Activated CD4-positive, CD25-positive, alpha-beta regulatory T cell treated with anti-CD3 and anti-CD28 coated beads, Interleukin-2, amount 50 U/mL, for 16 hours (primary cell): ENCODE measurements around the gene SCFD1.
"Not testable (repeated sequence)": the region's sequence is repeated elsewhere in the genome, so short reads cannot be mapped to it uniquely, and the experiment has no call there.

Experiments
- DNase-seq: peaks from one replicate; pipeline ENCODE4 v3.0.0-alpha.2; 2020; ENCODE audit warnings: low read depth, low spot score

The SCFD1 gene

DNA sequence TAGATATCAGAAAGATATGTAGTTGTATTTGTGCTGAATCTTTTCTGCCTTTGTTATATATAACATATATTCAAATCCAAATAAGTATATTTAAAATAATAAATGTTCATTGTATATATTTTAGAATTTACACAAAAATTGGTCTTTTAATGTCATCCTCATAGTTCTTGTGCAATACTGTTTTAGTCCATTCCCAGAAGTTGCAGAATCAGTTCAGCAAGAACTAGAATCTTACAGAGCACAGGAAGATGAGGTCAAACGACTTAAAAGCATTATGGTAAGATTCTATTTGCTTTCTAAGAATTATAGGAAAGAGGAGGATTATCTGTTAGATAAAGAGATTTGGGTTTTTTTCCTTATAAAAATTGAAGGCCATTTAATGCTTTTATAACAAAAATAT, 51.0 kb downstream of the SCFD1 start:
- no peak for DNase-seq

DNA sequence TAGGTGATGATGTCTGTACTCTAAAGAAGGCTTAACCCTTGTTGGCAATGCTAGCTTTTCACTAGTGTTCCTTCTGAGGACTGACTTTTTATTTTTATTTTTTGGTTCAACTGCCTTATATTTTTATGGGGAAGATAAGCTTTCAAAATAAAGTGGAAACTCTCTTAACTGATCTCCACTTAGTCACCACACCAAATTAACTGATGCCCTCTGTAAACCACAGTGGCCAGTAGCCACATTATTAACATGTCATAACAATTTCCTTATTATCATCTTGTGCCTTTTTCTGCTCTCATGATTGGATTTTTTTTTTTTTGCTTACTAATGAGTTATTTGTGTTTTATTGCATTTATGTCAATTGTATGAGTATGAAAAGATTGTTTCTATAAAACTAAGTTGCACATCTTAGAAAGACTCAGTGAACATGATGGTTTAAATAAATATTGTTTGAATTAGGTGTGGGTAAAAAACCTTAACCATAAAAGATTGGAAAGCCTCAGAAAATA, 56.9 kb downstream of the SCFD1 start:
- no peak for DNase-seq

DNA sequence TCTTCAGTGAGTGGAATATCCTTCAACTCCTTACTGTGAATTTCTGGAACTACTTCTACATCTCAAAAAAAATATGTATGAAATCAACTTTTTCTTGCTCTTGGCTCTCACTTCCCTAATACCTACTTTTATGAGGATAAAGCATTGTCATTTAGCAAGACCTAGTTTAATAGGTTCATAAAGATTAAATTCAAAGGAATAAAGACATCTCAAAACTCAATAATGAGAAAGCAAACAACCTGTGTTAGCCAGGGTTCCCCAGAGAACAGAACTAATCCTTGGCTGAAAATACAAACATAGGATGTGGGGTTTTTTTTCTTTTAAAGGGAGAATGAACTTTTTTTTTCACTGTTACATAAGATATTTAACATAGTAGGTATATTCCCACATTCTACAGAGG, 57.9 kb downstream of the SCFD1 start:
- no peak for DNase-seq

DNA sequence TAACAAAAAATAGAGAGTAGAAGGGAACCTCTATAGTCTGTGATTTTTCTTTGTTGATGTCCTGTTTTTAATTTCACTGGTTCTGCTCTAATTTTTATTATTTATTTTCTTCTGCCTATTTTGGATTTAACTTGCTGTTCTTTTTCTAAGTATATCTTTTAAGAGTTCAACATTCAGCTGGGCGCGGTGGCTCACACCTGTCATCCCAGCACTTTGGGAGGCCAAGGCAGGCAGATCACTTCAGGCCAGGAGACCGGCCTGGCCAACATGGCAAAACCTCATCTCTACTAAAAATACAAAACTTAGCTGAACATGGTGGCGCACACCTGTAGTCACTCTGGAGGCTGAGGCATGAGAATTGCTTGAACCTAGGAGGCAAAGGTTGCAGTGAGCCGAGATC, 58.7 kb downstream of the SCFD1 start:
- not testable (repeated sequence) for DNase-seq

DNA sequence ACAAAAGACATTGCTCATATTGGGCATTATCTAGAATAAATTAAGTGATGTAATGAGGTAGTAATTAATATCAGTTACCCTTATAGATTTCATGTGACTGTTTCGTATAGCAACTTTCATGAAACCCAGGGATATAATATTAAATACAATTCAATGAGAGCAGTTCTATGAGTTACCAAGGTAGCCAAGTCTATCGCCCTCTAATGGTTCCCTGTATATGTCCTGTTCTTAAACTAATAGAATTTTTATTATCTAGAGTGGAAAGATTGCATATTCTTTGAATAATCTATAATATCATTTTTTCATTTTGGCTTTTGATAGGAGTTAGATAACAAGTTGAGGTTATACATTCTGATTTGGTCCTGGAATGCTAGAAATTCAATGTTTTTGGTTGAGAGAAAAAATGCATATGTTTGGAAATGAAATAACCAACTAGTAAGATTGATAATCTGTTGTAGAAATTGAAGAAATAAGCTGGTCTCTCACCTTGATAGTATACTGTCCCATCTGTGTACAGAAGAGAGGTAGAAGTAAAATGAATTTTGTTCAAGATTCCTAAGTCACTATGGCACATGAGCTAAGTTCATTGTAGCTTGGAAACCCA, 59.7 kb downstream of the SCFD1 start:
- no peak for DNase-seq

DNA sequence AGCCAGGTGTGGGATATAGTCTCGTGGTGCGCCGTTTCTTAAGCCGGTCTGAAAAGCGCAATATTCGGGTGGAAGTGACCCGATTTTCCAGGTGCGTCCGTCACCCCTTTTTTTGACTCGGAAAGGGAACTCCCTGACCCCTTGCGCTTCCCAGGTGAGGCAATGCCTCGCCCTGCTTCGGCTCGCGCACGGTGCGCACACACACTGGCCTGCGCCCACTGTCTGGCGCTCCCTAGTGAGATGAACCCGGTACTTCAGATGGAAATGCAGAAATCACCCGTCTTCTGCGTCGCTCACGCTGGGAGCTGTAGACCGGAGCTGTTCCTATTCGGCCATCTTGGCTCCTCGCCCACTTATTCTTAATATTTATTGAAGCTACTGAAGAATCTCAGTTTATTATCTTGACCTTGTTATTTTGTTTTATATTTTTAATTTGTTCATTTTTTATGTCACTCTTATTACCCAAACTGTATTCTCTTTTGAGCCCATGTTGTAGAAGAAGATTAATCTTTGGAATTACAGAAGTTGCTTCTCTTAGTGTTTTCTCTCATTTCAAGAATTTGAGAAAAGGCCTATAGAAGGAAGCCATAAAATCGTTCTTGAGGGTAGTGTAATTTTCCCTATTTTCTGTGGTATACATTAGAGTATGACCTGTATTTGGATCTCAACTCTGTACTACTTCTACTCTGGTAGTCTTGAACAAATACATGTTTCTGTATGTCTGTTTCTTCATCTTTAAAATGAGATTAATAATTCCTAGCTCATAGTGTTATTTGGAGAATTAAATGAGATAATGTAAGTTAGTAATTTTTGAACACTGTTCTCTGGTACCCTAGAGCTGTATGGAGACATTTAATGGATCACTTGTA, 68.6 kb downstream of the SCFD1 start:
- DNase-seq, result not testable (repeated sequence)

DNA sequence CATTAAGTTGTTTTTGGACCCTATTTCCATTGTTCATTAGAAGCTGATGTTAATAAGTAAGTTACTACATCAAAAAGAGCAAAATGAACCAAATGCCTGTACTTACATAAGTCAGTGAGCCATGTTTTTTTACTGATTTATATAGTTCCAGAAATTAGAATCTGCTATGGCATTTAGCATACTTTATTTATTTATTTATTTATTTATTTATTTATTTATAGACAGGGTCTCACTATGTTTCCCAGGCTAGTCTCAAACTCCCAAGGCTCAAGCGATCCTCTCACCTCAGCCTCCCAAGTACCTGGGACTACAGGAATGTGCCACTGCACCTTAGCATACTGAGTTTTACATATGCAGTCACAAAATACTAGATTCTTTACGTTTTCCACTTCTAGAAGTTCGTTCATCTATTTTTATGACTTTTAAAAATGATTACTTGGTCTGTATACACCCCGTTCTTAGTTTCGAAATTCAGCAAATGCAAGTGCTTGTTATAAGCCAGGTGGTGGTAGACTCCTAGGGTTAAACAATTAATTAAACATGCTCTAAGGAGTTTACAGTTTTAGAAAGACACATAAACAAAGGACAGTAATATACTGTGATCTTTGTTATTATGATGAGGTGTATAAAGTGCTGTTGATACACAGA, 69.8 kb downstream of the SCFD1 start:
- DNase-seq, result no peak

DNA sequence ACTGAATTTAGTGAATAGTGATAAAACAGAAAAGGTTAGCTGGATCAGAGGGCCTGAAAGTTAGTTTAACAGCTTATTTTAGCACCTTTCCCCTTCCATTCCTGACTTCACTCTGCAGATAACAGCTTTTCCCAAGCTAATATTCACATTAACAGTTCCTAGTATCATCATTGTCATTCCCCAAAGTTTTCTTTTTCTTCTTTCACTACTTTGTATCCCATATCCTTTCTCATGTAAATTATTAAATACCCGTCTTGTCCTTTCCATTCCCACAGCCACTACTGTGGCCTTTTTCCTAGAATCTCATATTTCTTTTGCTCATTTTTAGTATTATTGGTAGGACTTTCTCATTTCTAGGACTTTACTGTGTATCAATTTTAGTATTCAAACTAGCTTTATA, 70.5 kb downstream of the SCFD1 start:
- no peak for DNase-seq

DNA sequence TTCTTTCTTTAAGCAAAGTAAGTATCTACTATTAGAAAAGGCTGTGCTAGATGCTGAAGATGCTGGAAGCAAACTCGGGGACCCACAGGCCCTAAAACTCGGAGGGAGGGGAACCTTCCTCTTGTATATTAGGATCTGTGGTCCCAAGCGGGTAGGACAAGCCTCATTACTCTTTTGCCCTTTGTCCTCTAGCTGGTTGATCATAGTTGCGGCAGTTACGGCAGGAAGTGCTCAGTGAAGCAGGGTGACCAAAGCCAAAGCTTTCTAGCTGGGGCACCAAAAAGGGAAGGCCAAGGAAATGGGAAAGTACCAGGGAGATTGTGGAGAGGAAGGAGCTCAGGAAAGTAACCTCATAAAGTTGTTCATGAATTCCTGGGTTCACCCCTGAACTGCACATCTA, 76.3 kb downstream of the SCFD1 start:
- DNase-seq, result no peak

DNA sequence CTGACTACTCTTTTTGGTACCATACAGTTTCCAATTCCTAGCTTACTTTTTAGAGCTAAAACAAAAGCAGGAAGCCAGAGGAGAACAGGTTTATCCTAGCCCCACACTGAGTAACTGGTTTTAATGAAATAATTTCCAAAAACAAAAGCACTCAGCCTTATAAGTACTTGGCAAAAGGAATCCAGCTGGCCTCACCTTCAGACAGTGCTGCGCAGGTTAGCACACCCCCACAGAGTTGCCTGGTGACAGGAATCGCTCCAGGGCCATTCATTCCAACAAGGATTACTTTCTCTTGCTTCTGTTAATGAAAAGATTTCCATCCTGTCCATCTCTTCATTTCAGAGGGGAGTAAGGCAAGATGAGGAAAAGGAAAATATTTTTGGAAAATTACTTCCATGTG, 84.6 kb downstream of the SCFD1 start:
- DNase-seq, result no peak

DNA sequence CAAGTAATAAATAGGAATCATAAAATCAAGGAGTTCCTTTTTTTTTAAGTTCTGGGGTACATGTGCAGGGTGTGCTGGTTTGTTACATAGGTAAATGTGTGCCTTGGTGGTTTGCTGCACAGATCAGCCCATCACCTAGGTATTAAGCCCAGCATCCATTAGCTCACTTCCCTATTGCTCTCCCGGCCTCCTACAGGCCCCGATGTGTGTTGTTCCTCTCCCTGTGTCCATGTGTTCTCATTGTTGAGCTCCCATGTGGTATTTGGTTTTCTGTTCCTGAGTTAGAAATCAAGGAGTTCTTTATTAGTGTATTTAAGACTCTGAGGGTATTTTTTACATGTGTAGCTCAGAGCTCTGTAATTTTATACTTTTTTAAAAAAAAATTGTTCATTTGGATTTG, 86.0 kb downstream of the SCFD1 start:
- no peak for DNase-seq

DNA sequence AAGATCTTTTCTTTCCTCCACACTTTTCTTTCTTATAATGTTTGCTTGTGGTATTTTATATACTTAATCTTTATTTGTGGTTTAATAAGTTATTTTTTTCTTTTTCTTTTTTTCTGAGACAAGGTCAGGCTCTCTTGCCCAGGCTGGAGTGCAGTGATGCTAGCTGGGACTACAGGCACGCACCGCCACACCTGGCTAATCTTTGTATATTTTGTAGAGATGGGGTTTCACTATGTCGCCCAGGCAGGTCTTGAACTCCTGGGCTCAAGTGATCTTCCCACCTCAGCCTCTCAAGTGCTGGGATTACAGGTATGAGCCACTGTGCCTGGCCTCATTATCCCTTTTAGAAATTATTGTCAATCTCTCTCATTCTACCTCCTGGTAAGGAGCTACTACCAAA, 87.1 kb downstream of the SCFD1 start:
- no peak for DNase-seq

DNA sequence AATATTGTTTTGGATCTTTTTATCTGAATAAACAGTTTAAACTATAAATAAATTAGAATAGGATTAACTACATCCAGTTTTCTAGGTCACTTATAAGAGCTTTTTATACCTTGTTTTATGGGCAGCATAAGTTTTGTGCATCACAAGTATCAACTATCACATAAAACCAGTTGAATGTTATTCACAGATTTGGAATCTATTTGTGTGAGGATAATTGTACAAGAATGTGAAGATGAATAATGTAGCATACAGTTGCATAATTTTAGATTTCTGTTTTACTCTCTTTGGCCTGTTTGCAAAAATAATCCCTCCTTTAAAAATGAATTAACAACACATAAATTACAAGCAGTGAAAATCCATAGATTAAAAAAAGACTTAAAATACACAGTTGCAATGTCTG, 88.8 kb downstream of the SCFD1 start:
- no peak for DNase-seq

DNA sequence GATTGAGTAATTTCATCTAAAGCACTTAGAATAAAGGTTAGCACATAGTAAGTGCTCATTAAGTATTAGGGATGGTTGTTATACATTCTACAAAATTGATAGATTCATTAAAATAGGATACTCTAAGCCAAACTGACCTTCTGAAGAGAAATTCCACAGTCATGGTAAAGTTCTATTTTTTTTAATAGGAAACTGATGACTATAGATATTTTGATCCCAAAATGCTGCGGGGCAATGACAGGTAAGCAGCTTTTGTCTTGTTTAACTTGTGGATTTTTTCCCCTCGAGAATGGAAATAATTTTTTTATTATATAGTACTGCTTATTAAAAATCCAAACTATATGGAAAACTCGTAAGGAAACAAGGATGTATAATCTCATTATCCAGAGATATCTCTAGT, 97.0 kb downstream of the SCFD1 start:
- DNase-seq, result no peak

DNA sequence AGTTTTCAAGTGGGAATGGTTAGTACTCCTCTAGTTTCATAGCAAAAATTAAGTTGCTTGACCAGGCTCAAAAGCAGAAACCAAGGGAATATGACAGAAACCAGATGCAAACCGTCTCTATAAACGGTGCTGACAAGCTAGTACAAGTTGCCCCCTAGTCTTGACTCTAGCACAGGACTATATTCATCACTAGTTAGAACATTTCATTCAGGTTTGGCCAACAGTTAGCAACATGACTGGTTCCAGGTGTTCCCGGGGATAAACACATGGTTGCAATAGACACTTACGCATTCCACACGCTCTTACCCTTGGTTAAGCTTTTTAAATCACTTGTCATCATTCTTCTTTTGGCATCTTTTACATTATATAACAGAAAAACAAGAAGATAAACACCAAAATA, 103.6 kb downstream of the SCFD1 start:
- DNase-seq, result no peak

DNA sequence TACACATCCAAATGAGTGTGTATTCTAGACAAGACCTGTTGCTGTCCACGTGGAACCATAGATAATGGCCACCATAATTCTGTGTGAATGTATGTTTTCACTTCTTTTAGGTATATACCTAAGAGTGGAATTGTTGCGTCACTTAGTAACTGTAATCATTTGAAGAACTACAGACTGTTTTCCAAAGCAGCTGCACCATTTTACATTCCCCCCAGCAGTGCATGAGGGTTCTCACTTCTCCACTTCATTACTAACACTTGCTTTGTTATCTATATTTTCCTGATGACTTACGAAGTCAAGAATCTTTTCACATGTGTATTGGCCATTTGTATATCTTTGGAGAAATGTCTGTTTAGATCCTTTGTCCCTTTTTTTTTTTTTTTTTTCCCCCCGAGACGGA, 106.4 kb downstream of the SCFD1 start:
- DNase-seq, result no peak

DNA sequence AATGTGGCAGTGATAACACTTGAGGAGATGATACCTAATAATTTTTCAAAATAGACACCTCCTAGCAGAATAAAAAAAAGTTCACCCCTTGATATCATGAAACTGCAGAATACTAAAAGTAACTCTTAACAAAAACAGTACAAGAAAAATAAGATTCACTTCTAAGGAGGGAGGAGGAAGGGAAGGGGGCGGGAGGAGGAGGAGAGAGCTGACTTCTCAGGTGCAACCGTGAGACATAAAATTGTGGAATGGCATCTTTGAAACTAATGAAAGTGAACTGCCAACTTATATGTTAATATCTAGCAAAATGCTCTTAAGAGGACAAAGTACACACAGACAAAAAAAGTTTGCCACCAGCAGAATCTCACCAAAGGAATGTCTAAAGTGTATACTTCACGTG, 115.8 kb downstream of the SCFD1 start:
- DNase-seq, result no peak

DNA sequence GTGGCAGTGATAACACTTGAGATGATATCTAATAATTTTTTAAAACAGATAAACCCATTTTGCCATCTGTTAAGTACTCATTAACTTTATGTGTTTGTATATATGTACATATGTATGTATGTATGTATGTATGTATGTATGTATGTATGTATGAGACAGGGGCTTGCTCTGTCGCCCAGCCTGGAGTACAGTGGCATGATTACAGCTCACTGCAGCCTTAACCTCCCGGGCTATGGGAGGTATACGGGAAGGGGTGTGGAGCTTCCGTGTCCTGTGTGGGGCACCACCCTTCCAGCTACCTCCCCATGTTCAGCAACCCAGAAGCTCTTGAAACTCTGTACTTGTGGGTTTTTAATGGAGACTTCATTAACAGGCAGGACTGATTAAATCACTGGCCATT, 116.9 kb downstream of the SCFD1 start:
- no peak for DNase-seq

DNA sequence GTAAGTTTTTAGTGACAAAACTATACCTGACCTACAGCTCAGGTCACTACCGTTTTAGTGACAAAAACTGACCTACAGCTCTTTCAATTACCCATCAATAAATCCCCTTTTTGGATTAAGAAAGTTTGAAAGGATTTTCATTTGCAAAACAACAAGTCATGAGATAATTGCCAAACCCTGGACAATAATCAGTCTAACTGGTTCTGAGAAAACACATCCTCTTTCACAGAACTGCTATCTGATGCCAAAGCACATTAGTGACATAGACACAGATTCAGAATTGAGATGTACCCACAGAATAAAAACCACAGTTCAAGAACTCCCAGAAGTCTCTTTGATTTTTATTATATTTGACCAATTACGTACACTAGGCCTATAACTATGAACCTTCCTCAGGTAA, 126.2 kb downstream of the SCFD1 start:
- no peak for DNase-seq

DNA sequence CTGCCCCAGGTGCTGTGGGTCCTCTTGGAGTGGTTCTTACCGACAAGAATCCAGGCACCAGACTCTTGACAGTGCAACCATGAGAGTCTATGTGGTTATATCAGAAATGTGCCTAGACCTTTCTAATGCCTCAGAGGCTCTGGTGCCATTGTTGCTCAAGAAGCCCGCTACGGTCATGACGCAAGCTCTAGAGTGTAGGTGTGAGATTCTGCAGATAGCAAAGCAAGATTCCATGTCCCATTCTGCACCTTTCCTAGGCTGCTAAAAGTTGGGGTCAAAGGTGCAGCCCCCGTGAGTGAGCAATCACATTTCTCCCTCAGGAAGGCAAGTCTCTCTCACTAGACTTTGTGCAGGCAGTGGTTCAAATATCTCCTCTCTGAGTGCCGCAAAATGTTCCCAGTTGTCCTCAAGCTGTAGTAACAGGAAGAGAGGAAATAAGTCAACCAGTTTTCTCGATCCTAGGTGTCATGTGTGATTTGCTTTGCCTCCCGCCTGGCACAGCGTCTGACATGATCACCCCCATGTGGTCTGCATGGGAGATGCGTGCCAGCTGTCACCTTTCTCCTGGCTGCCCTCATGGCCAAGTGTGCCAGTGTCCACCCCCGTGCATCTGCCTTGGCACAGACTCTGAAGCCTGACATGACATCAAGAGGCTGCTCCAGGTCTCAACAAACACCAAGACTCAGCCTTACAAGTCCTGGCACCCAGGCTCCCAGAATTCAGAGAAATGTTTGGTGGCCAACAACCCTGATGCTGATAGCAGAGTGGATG, 129.7 kb downstream of the SCFD1 start:
- no peak for DNase-seq

DNA sequence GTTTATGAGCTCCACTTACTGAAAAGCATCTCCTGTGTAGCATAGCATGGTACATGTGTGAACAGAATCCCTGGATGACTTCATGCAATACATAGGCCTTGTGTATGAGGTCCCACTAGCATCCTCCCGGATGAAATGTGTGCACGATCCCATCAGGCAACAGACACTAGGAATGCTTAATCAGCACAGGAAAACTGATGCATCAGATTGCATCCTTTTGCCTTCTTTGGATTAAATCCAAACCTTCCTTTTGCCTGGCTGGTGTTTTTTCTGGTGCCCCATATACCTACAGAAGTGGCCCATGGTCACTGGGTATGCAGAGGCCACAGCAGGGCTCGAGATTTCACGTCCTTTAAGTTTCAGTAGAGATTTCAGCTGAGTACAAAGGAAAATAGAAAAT, 131.3 kb downstream of the SCFD1 start:
- no peak for DNase-seq

DNA sequence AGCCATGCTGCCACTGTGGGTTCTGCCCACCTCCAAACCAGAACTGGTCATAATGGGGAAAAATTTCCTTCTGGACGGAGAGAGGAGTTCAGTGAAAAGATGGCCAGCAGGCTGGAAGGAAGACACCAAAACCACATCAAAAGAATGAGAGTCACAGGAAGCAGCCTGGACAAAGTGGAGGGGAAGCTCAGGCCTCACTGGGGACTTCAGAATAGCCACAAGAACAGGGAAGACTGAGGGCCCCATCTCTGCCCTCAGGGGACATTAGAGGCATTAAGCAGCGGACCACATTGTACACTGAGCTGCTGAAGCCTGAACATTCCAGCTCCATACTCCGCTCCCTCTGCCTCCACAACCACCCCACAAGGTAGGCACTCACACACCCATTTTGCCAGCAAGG, 132.7 kb downstream of the SCFD1 start:
- DNase-seq, result no peak
